GM08714 (cell line): ENCODE measurements around the gene DYSF.

Experiments used
- H3K4me3 ChIP-seq: fragments of 200-500 bp; sonication (Bioruptor generic); 2 replicates; pipeline ENCODE4 v1.5.1; 2014; ENCODE audit warnings: mild to moderate bottlenecking, low read length, inconsistent platforms
- ZNF274 ChIP-seq: IDR thresholded peaks from 2 replicates; pipeline ENCODE4 v1.6.1; 2012; ENCODE audit warnings: mild to moderate bottlenecking, low read depth, low read length

DYSF gene

DNA sequence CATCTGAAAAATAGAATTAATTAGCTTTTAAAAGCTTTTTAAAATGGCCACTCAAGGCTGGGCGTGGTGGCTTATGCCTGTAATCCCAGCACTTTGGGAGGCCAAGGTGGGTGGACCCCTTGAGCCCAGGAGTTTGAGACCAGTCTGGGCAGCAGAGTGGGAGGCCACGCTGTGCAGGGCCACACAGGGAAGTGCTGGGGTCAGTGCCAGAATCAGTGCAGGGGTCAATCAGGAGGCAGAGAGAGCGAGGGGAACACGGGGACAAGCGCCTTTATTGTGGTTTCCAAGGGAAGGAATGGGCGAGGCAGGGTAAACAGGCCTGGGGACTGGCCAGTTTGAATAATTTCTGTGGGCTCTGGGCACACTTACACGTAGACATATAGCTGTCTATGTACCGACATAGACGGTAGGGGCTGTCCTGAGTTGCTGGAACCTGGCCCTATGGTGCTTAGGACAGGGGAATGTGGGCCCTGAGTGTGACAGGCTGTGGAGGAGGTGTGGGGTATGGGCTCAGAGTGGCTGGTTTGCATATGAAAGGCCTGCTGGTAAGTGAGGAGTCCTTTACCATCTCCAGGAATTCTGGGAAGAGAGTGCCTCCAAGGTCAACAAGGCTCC lies 42.9 kb downstream of the DYSF start:
- no peak overlapping the region for H3K4me3 ChIP-seq
- no peak for TF ChIP-seq ZNF274

DNA sequence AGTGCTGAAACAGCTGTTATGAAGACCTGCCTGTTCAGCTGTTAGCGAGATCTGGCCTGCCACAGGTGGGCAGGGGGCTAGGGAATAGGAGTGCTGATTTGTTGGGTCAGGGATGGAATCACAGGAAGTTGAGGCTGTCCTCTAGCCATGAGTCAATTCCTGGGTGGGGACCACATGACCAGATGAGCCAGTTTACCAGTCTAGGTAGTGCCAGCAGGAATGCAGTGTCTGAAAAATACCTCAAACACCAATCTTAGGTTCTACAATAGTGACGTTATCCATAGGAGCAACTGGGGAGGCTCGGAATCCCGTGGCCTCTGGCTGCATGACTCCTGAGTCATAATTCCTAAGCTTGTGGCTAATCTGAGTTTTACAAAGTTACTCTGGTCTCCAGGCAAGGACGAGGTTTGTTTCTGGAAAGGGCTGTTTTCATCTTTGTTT lies 44.9 kb downstream of the DYSF start:
- TF ChIP-seq ZNF274: no peak
- H3K4me3 ChIP-seq: no peak overlapping the region

GRCh38 chr2:71499691-71500090 lies 46.3 kb downstream of the DYSF start:
- no peak overlapping the region for H3K4me3 ChIP-seq
- TF ChIP-seq ZNF274: no peak

- H3K4me3 ChIP-seq: no peak overlapping the region
- TF ChIP-seq ZNF274: no peak
These were observed 47.2 kb downstream of the DYSF start for GRCh38 chr2:71500426-71501079.

- TF ChIP-seq ZNF274: no peak
- H3K4me3 ChIP-seq: no peak overlapping the region
These were observed 49.8 kb downstream of the DYSF start for GRCh38 chr2:71502941-71503738.

DNA sequence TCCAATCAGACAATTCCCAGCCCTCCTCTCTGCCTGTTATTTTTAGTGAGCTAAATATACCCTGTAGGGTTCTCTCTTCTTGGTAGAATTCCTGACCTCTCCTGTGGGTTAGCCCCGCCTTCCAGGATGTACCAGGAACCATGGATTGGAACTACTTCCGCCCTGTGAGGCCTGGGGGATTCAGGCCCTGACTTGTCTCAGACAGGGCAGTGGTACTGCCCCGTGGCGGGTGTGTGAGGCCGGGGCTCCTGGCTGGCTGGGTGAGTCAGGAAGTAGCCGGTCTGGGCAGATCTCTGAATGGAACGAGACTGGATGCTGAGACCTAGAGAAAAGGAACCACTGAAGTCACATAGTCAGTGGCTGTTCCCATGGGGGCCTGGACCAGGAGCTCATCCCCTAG lies 50.5 kb downstream of the DYSF start:
- H3K4me3 ChIP-seq: no peak overlapping the region
- TF ChIP-seq ZNF274: no peak

DNA sequence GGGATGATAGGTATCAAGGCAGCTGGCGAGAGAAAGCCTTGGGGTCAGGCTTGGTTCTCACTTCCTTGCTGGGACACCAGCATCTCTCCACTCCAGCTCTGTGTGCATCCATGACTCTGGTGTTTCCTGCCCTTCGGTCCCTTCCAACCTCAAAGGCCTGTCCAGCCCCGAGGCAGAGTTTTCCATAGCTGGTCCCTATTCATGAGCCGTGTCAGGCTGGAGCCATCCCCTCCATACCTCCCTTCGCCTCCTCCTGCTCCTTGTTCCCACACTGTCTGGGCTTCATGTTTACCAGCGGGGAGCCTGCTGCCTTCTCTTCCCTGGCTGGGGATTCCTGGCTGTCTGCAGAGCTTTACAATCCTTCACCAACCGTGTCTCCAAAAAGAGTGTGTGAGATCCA lies 51.2 kb downstream of the DYSF start:
- no peak overlapping the region for H3K4me3 ChIP-seq
- TF ChIP-seq ZNF274: no peak

GRCh38 chr2:71505086-71505769 lies 51.9 kb downstream of the DYSF start:
- TF ChIP-seq ZNF274: no peak
- H3K4me3 ChIP-seq: no peak overlapping the region

- no peak overlapping the region for H3K4me3 ChIP-seq
- no peak for TF ChIP-seq ZNF274
These were observed 52.4 kb downstream of the DYSF start for GRCh38 chr2:71505770-71506140.

GRCh38 chr2:71506222-71507153 lies 53.1 kb downstream of the DYSF start:
- no peak overlapping the region for H3K4me3 ChIP-seq
- no peak for TF ChIP-seq ZNF274

DNA sequence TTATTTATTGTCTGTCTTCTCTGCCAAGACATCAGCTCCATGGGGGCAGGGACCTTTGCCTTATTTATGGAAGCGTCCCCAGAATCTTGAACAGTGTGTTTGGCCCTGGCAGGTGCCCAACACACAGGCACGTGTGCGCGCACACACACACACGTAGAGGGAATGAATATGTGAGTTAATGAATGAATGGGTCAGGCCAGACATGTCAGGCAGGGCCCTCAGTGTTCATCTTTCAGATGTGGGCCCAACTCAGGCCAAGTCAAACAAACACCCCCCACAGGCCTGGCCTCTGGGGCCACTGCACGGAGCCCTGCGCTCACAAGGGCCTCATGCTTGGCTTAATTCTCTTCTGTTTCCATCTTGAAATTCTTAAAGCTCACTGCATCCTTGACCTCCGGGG lies 54.1 kb downstream of the DYSF start:
- no peak for TF ChIP-seq ZNF274
- H3K4me3 ChIP-seq: no peak overlapping the region

DNA sequence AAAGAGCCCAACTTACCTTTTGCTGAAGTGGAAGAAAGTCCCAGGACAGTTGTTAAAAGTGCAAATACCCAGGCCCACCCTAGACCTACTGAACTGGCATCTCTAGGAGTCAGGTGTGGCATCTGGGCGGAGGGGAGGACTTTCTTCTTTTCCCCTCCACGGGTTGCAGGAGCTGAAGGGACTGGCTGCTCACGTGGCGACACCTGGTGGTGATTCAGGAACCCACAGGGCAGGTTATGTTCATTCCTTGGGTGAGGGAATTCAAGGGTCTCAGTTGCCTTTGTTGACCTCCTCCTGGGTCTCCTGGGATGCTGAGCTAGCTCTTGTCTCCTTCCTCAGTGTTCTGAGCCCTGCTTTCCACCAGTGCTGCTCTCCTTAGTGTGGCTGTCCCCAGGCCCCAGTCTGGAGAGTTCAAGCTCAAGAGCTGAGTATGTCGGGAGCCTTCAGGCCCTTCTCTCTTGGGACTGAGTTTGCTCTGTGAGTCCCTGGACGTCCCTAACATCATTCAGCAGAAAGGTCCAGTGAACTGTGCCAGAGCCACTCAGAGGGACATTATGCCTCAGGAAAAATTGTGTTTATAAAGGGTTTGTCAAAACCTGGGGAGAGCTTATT lies 56.9 kb downstream of the DYSF start:
- H3K4me3 ChIP-seq: no peak overlapping the region
- TF ChIP-seq ZNF274: no peak

- TF ChIP-seq ZNF274: no peak
- H3K4me3 ChIP-seq: no peak overlapping the region
These were observed 57.6 kb downstream of the DYSF start for GRCh38 chr2:71510938-71511337.
